Tibial nerve (tissue), 4 donors: Measurements from ENCODE around the gene SLC5A1. TPM values are rescaled to one million over a fixed set of nuclear protein-coding genes. Genes with fewer than 3 reads are reported as not detected.
A peak's percentile ranks its signal among the peaks of the same experiment; 100 is the strongest.

Experiments
- DNase-seq, 2 donors: peaks; one replicate each; pipeline ENCODE4 v3.0.0-alpha.2; 2019; ENCODE audit warnings: low spot score in 2 of 2
- H3K27ac ChIP-seq, 4 donors: fragments of 200-600 bp; sonication (generic) in 3 of 4; one replicate each; pipeline ENCODE4 v1.5.1; 2017 to 2019; ENCODE audit warnings: mild to moderate bottlenecking in 1 of 4
- H3K27me3 ChIP-seq, 2 donors: fragments of 200-600 bp; sonication (generic) in 1 of 2; one replicate each; pipeline versions ENCODE4 v1.5.1 to v1.6.0; 2017 to 2019
- H3K36me3 ChIP-seq, 3 donors: fragments of 200-600 bp; sonication (generic); one replicate each; pipeline ENCODE4 v1.5.1; 2018 to 2019
- H3K4me1 ChIP-seq, 4 donors: fragments of 200-600 bp; sonication (generic) in 3 of 4; one replicate each; pipeline ENCODE4 v1.5.1; 2017 to 2019
- H3K4me3 ChIP-seq, 4 donors: fragments of 200-600 bp; sonication (generic) in 3 of 4; one replicate each; pipeline ENCODE4 v1.5.1; 2017 to 2019; ENCODE audit warnings: mild to moderate bottlenecking in 1 of 4, moderate library complexity in 1 of 4
- H3K9me3 ChIP-seq, 4 donors: fragments of 200-600 bp; sonication (generic) in 3 of 4; one replicate each; pipeline ENCODE4 v1.5.1; 2017 to 2019
- EP300 ChIP-seq, 2 donors: sonication (generic); formaldehyde crosslinking; IDR thresholded peaks; one replicate each; pipeline ENCODE4 v1.6.1; 2017; ENCODE audit warnings: antibody characterized with exemption in 2 of 2, mild to moderate bottlenecking in 1 of 2
- POLR2A ChIP-seq, 2 donors: fragments of 450-650 bp; IDR thresholded peaks; one replicate each; pipeline ENCODE4 v1.6.1; 2017; ENCODE audit warnings: antibody characterized with exemption in 2 of 2, mild to moderate bottlenecking in 2 of 2, moderate library complexity in 2 of 2
- WGBS, 2 donors: methylation state at CpG; one replicate each; pipeline ENCODE4 v1.1.5; 2018; 5-methylcytosine and 5-hydroxymethylcytosine counted together
- total RNA-seq, 4 donors: library from RNA; depleted of rRNA; stranded (reverse); fragments of >200 nt; gene quantifications; one replicate each; pipeline ENCODE4 v1.1.0, GENCODE V29; 2016
- TF ChIP-seq, protein P1 (sequence below), 5 experiments: fragments of 200-600 bp in 3 of 5; fragments of 450-650 bp in 2 of 5; sonication (generic) in 3 of 5; IDR thresholded peaks; one replicate each; pipeline ENCODE4 v1.5.1; 2016 to 2019; ENCODE audit warnings: antibody characterized with exemption in 5 of 5, mild to moderate bottlenecking in 3 of 5, moderate library complexity in 2 of 5

The SLC5A1 gene
- total RNA-seq, 4 donors from 2014 or later: under 0.01 TPM; not detected in 3

DNA sequence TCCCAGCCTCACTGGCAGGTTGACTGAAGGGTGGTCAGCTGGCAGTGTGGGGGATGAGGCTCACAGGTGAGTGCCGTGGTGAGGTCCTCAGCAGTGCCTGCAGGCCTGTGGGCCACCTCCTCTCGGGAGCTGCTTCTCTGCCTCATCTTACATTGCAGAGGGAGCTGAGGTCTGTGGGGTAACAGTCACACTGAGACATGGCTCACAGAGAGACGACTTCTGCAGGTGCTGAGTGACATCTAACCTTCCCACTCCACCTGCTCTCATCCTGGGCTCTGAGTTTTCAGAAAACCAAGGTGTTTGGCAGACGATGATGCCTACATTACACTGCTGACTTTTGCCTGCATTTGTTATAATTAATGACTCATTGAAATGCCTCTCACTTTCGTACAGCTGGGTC, 8.8 kb upstream of the SLC5A1 start:
- no peaks in the 10 kb centered on the region for H3K36me3 ChIP-seq
- DNase-seq: no peak
- no peaks in the 10 kb centered on the region for H3K4me1 ChIP-seq
- H3K27me3 ChIP-seq: no peaks in the 10 kb centered on the region
- TF ChIP-seq, protein P1, sequence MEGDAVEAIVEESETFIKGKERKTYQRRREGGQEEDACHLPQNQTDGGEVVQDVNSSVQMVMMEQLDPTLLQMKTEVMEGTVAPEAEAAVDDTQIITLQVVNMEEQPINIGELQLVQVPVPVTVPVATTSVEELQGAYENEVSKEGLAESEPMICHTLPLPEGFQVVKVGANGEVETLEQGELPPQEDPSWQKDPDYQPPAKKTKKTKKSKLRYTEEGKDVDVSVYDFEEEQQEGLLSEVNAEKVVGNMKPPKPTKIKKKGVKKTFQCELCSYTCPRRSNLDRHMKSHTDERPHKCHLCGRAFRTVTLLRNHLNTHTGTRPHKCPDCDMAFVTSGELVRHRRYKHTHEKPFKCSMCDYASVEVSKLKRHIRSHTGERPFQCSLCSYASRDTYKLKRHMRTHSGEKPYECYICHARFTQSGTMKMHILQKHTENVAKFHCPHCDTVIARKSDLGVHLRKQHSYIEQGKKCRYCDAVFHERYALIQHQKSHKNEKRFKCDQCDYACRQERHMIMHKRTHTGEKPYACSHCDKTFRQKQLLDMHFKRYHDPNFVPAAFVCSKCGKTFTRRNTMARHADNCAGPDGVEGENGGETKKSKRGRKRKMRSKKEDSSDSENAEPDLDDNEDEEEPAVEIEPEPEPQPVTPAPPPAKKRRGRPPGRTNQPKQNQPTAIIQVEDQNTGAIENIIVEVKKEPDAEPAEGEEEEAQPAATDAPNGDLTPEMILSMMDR (IDR thresholded peaks at IDR 0.05): no peak
- TF ChIP-seq POLR2A (IDR thresholded peaks at IDR 0.05) (no peak), EP300 (IDR thresholded peaks at IDR 0.05) (no peak)
- H3K27ac ChIP-seq: no peak overlapping the region
- no peaks in the 10 kb centered on the region for H3K9me3 ChIP-seq
- H3K4me3 ChIP-seq: no peak overlapping the region
- WGBS, 2 donors: 63 to 80% methylated on average over 5 of the region's 5 CpGs

DNA sequence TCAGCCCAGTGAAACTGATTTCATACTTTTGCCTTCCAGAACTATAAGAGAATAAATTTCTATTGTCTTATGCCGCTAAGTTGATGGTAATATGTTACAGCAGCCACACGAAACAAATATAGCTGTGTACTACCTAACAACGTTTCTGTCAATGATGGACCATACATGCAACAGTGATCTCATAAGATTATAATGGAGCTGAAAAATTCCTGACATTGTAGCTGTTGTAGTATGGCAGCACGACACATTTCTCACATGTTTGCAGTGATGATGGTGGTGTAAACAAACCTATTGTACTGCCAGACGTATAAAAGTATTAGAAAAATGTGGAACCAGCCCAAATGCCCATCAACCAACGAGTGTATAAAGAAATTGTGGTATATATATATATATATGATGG, 5.8 kb upstream of the SLC5A1 start:
- DNase-seq: no peak
- H3K36me3 ChIP-seq: no peaks in the 10 kb centered on the region
- H3K9me3 ChIP-seq: no peaks in the 10 kb centered on the region
- 51 to 66% methylated on average over 6 of the region's 6 CpGs for WGBS, 2 donors
- TF ChIP-seq EP300 (IDR thresholded peaks at IDR 0.05) (no peak), POLR2A (IDR thresholded peaks at IDR 0.05) (no peak)
- TF ChIP-seq, protein P1 (IDR thresholded peaks at IDR 0.05): no peak
- H3K4me3 ChIP-seq: no peak overlapping the region
- no peaks in the 10 kb centered on the region for H3K27me3 ChIP-seq
- H3K27ac ChIP-seq: no peak overlapping the region
- no peaks in the 10 kb centered on the region for H3K4me1 ChIP-seq

DNA sequence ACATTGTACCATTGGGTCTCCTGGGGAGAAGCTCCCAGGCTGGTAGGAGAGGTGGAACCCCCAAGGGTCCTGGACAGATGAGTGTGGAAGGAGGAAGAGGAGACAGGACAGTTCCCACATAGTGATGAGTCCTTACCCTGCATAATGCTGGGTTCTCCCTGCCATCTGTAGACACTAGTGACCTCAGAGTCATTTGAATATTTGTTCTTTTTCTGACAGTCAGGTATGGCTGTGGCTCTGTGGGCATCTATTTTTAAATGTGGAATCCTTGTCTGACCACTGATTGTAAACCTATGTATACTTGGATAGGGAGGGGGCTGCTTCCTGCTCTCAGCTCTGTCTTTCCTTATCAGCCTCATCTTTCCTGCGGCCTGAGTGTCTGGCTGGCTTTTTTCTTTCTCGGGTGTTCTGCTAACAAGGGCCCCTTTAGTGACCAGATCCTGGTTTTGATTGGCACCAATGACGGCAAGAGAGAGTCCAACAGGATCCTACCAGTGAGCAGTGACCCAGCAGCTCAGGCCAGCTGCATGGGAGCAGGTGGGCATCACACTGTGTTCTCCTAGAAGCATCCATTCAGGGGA, 2.6 kb upstream of the SLC5A1 start:
- Histone ChIP-seq H3K4me3 (no peak overlapping the region), H3K27ac (no peak overlapping the region), H3K27me3 (peaks cover 0 to 9% of the 10 kb centered on the region in 2 donors), H3K9me3 (no peaks in the 10 kb centered on the region), H3K36me3 (no peaks in the 10 kb centered on the region), H3K4me1 (no peaks in the 10 kb centered on the region)
- no peak for DNase-seq
- no peak for TF ChIP-seq EP300 (IDR thresholded peaks at IDR 0.05)
- no peak for TF ChIP-seq POLR2A (IDR thresholded peaks at IDR 0.05)
- TF ChIP-seq, protein P1 (IDR thresholded peaks at IDR 0.05): no peak
- WGBS, 2 donors: 41 to 49% methylated on average over 3 of the region's 3 CpGs

DNA sequence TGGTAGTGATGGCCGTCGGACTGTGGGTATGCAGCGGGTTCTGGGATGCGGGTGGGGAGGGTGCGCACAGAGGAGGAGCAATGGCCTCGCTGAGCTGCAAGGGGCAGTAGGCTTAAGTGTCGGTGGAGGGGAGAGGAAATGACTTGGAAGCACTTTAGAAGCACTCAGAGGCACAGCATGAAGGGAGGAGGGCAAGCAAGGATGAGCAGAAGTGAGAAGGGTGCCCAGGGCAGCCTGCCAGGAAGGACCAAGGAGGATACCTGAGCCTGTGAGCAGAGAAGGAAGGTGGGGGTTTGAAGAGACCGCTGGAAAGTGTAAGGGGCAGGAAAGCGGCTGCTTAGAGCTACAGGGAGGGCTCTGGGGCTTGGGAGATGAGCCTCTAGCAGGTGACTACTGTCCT, 330 bp downstream of the SLC5A1 start:
- peak overlapping the region in 1 of 4 donors; percentile 15 for H3K4me3 ChIP-seq
- WGBS, 2 donors: 42 to 64% methylated on average over 9 of the region's 9 CpGs
- no peak for TF ChIP-seq EP300 (IDR thresholded peaks at IDR 0.05)
- no peak for TF ChIP-seq POLR2A (IDR thresholded peaks at IDR 0.05)
- TF ChIP-seq, protein P1 (IDR thresholded peaks at IDR 0.05): no peak
- H3K27ac ChIP-seq: no peak overlapping the region
- no peaks in the 10 kb centered on the region for H3K36me3 ChIP-seq
- H3K4me1 ChIP-seq: no peaks in the 10 kb centered on the region
- no peaks in the 10 kb centered on the region for H3K9me3 ChIP-seq
- peaks cover 0 to 9% of the 10 kb centered on the region in 2 donors for H3K27me3 ChIP-seq
- DNase-seq: no peak

DNA sequence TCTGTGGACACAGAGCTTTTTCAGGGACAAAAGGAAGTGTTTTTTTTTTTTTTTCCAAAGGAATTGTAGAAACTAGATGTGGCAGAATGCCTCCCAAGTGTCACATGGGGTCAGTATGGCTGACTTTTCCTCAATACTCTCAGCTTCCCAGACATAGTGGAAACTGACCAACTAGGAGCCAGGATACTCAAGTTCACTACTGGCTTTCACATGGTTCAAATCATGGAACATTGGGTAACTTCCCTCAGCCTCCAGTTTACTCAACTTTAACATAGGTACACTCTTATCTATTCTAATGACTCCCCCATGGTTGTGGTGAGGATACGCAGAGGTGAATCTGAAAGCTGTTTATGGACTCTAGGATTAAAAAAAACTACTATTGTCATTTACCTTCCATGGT, 1.4 kb downstream of the SLC5A1 start:
- WGBS, 2 donors: 83 to 92% methylated on average over 1 of the region's 1 CpG
- Histone ChIP-seq H3K36me3 (no peaks in the 10 kb centered on the region), H3K4me3 (no peak overlapping the region), H3K4me1 (no peaks in the 10 kb centered on the region), H3K9me3 (no peaks in the 10 kb centered on the region), H3K27ac (peak overlapping the region in 1 of 4 donors; percentile 34), H3K27me3 (peaks cover 0 to 9% of the 10 kb centered on the region in 2 donors)
- TF ChIP-seq, protein P1 (IDR thresholded peaks at IDR 0.05): no peak
- TF ChIP-seq EP300 (IDR thresholded peaks at IDR 0.05) (no peak), POLR2A (IDR thresholded peaks at IDR 0.05) (no peak)
- DNase-seq: no peak
